Neural cell (in vitro differentiated cells): ENCODE measurements around the gene PHYHD1.

Source experiments
- EP300 ChIP-seq: fragments of 450-650 bp; conservative IDR thresholded peaks from 2 replicates; pipeline ENCODE4 v1.6.1; 2014; ENCODE audit warnings: antibody characterized with exemption, mild to moderate bottlenecking, moderate library complexity; ENCODE audit not compliant: poor library complexity, severe bottlenecking
- EZH2 ChIP-seq: fragments of 200-600, 300-800 bp; shearing (Covaris generic), sonication (generic); IDR thresholded peaks from 2 replicates; pipeline ENCODE4 v1.6.1; 2014; ENCODE audit warnings: antibody characterized with exemption, low read length, borderline replicate concordance, mild to moderate bottlenecking; ENCODE audit not compliant: insufficient read depth, poor library complexity, severe bottlenecking
- MXI1 ChIP-seq: fragments of 450-650 bp; conservative IDR thresholded peaks from 2 replicates; pipeline ENCODE4 v1.6.1; 2014; ENCODE audit warnings: antibody characterized with exemption, mild to moderate bottlenecking; ENCODE audit not compliant: poor library complexity, severe bottlenecking
- POLR2AphosphoS5 ChIP-seq: IDR thresholded peaks from 2 replicates; pipeline ENCODE4 v1.6.1; 2012
- RAD21 ChIP-seq: fragments of 450-650 bp; conservative IDR thresholded peaks from 2 replicates; pipeline ENCODE4 v1.6.1; 2014; ENCODE audit warnings: antibody characterized with exemption, mild to moderate bottlenecking, moderate library complexity
- SMC3 ChIP-seq: fragments of 450-650 bp; conservative IDR thresholded peaks from 2 replicates; pipeline ENCODE4 v1.6.1; 2014; ENCODE audit warnings: antibody characterized with exemption, mild to moderate bottlenecking, moderate library complexity; ENCODE audit not compliant: poor library complexity
- TAF1 ChIP-seq: IDR thresholded peaks from 2 replicates; pipeline ENCODE4 v1.6.1; 2012; ENCODE audit warnings: low read depth
- TF ChIP-seq, protein P1 (sequence below): fragments of 450-650 bp; IDR thresholded peaks from 2 replicates; pipeline ENCODE4 v1.5.1; 2014; ENCODE audit warnings: antibody characterized with exemption, mild to moderate bottlenecking, moderate library complexity; ENCODE audit not compliant: poor library complexity, severe bottlenecking
- TF ChIP-seq, protein P2 (sequence below): IDR thresholded peaks from 2 replicates; pipeline ENCODE4 v1.6.1; 2012; ENCODE audit warnings: borderline replicate concordance

DNA sequence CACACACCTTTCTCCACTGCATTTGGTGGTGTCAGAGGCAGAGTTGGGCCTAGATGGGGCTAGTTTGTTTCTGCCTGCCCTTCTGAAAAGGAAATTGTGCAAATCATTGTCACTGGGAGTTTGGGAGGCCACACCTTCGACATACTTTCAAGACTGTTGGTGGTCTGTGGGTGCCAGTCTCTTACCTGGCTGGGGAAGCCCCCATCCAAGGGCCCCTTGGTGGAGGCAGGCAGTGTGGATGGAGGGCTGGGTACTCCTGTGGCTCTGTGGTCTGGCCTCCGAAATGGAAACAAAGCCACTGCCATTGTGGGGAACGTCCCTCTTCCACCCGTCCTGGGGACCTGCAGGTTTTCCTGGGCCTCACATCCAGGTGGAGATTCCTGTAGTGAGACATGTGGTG is 10.9 kb upstream of the PHYHD1 start:
- TF ChIP-seq, protein P1, sequence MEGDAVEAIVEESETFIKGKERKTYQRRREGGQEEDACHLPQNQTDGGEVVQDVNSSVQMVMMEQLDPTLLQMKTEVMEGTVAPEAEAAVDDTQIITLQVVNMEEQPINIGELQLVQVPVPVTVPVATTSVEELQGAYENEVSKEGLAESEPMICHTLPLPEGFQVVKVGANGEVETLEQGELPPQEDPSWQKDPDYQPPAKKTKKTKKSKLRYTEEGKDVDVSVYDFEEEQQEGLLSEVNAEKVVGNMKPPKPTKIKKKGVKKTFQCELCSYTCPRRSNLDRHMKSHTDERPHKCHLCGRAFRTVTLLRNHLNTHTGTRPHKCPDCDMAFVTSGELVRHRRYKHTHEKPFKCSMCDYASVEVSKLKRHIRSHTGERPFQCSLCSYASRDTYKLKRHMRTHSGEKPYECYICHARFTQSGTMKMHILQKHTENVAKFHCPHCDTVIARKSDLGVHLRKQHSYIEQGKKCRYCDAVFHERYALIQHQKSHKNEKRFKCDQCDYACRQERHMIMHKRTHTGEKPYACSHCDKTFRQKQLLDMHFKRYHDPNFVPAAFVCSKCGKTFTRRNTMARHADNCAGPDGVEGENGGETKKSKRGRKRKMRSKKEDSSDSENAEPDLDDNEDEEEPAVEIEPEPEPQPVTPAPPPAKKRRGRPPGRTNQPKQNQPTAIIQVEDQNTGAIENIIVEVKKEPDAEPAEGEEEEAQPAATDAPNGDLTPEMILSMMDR, result no peak
- TF ChIP-seq TAF1 (no peak), POLR2AphosphoS5 (no peak), SMC3 (no peak), RAD21 (no peak), EP300 (no peak), EZH2 (no peak), MXI1 (no peak)
- TF ChIP-seq, protein P2, sequence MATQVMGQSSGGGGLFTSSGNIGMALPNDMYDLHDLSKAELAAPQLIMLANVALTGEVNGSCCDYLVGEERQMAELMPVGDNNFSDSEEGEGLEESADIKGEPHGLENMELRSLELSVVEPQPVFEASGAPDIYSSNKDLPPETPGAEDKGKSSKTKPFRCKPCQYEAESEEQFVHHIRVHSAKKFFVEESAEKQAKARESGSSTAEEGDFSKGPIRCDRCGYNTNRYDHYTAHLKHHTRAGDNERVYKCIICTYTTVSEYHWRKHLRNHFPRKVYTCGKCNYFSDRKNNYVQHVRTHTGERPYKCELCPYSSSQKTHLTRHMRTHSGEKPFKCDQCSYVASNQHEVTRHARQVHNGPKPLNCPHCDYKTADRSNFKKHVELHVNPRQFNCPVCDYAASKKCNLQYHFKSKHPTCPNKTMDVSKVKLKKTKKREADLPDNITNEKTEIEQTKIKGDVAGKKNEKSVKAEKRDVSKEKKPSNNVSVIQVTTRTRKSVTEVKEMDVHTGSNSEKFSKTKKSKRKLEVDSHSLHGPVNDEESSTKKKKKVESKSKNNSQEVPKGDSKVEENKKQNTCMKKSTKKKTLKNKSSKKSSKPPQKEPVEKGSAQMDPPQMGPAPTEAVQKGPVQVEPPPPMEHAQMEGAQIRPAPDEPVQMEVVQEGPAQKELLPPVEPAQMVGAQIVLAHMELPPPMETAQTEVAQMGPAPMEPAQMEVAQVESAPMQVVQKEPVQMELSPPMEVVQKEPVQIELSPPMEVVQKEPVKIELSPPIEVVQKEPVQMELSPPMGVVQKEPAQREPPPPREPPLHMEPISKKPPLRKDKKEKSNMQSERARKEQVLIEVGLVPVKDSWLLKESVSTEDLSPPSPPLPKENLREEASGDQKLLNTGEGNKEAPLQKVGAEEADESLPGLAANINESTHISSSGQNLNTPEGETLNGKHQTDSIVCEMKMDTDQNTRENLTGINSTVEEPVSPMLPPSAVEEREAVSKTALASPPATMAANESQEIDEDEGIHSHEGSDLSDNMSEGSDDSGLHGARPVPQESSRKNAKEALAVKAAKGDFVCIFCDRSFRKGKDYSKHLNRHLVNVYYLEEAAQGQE, result no peak
